ENCODE results near the gene CHD9NB.
A peak's percentile ranks its signal among the peaks of the same experiment; 100 is the strongest.
"Not testable (repeated sequence)": the region's sequence is repeated elsewhere in the genome, so short reads cannot be mapped to it uniquely, and the experiment has no call there.

The CHD9NB gene

DNA sequence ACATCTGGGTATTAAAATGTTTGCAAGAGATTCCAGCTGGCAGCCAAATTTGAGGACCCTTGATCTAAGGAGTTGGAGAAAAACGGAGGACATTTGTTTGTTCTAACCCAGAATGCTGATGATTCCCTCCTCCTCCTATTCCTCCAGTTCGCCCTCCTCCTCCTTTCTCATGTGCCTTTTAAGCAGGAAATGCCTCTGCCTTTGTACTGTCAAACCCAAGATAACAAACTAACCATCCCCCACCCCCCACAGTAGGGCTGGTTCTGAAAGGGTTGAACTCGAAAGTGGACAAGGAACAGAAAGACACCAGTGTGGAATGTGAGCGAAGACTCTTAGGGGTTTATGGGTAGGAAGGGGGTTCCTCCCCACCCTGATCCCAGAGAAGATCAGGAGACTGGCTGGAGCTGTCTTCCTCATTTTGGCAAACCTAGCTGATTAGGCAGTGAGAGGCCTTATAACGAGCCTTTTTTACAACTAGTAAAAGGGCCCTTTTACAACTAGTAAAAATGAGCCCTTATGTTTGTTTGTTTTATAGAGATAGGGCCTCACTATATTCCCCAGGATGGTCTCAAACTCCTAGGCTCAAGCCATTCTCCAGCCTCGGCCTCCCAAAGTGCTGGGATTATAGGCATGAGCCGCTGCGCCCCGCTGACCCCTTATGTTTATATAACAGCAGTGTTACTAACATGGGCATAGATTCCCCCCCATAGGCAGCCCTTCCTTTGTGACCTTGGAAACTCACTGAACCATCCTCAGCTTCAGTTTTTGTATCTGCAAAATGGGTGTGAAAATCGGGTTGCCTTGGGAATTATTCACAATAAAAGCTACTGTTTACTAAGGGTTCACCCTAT is 3.1 kb upstream of the CHD9NB start:
- no peak for FAIRE-seq
- TF ChIP-seq CTCF (IDR thresholded peaks at IDR 0.05; ENCODE audit: insufficient read depth, missing control alignments) = no peak
- DNase-seq (ENCODE audit: insufficient read length, low spot score) = no peak

DNA sequence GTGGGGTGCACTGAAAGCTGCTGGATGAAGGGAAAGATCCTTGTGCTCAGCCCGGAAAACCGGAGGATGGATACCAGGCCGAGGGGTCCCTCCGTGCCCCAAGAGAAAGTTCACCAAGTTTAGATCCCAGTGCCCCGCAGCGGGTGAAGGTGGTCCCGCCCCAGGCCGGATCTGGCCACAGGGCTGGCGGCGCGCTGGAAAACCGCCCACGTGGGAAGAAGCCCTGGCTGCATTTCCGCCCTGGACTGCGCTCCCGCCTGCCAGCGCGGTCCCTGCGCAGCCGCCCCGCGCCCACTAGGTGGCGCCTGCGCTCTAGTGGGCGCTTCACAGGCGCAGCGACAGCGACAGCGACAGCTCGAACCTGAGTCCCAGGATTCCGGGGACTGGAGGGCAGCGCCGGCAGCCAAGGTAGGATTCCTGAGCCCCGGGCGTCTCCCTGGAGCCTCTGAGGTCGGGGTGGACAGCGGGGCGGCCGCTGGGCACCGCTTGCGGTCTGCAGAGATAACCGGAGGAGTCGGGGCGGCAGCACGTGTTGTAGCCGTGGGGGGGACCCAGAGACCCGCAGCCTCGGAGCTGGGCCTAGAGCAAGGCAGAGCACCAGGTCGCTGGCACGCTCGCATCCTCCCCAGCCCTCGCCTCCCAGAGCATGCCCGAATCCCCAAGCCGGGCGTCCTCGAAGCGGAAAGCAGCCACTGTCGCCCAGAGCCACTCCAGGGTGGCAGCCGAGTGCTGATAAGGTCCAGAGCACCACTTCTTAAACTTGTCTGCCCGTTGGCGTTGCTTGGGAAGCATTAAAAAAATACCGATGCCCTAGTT is 2.2 kb upstream of the CHD9NB start, which contains the start of gene CHD9:
Gene CHD9, plus strand, starts transcription at position 322 of the 816 bp plus-strand sequence. CDS start 101,099 bp downstream, outside the sequence.
- DNase-seq (ENCODE audit: insufficient read length, low spot score) (peak; percentile 49), FAIRE-seq (no peak)
- TF ChIP-seq CTCF (IDR thresholded peaks at IDR 0.05; ENCODE audit: insufficient read depth, missing control alignments) = peak; percentile 87

DNA sequence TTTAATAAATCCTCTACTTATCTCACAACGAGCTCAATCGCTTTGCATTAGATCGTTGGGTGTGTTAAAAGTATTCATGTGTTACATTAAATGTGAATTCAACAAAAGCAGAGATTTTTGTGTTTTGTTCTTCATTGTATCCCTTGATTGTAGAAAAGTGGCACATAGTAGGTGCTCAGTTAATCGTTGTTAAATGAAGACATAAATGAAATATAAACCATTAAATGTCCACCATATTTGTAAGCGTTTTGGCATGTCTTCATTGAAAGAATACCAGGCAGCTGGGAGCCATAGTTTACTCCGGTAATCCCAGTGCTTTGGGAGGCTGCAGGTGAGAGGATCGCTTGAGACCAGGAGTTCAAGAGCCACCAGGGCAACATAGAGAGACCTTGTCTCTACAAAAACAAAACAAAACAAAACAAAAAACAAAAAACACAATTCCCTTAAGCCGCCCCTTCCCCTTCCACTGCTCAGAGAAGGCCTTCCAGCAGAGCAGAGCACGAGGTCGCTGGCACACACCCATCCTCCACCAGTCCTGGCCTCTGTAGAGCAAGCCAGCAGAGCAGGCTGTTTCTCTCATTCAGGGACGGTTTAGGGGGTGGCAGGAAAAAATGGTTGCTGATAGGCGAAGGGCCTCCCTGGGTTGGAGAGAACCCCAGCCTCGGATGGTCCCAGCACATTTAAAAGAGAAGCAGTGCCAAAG is 1.4 kb upstream of the CHD9NB start:
- FAIRE-seq = no peak

GRCh38 chr16:53051255-53051654 is 1.4 kb downstream of the CHD9NB start:
- FAIRE-seq; DNase-seq (ENCODE audit: insufficient read length, low spot score): not testable (repeated sequence)

More for the DNA sequence above, 1.4 kb upstream of the CHD9NB start:
- DNase-seq (ENCODE audit: insufficient read length, low spot score) = no peak
- TF ChIP-seq CTCF (IDR thresholded peaks at IDR 0.05; ENCODE audit: insufficient read depth, missing control alignments) = no peak

GRCh38 chr16:53048139-53048915 is 4.4 kb downstream of the CHD9NB start:
- TF ChIP-seq CTCF (IDR thresholded peaks at IDR 0.05; ENCODE audit: insufficient read depth, missing control alignments) = no peak
- no peak for FAIRE-seq
- no peak for DNase-seq (ENCODE audit: insufficient read length, low spot score)

GRCh38 chr16:53047515-53047914 is 5.2 kb downstream of the CHD9NB start:
- DNase-seq (ENCODE audit: insufficient read length, low spot score); FAIRE-seq: not testable (repeated sequence)

DNA sequence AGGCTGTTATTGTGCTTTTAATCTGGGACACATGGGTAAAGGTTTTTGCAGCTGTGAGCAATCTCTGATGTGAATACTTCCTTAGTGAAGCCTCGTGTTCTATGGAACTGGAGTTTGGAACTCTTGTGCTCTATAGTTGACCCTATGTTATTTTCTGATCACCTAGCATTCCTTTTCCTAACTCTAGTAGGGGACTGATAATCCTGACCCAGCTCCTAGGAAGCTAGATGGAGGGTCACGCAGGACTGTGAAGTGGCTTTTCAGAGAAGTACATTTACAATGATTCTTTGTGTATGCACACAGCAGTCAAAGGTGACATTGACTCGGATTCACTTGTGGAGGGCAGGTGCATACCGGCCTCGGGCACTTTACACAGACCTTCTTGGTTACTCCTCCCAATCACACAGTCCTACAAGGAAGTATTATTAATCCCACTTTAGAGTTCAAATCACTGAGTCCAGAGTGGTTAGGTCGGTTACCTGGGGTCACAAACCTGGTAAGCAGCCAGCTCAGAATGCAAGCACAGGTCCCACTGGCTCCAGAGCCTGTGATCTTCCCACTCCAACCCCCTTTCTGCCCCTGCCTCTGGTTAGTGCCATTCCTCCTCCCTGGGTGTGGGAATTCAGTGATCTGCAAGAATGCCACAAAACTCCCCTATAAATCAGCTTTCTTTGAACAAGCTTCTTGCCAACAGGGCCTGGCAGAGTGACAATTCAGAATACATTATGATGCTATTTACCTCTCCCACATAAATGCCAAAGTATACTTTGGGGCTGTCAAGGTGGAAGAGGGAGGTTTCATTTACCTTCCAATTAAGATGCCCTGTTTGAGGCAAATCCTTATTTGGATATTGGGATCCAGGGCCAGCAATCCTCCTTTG is 7.1 kb downstream of the CHD9NB start:
- FAIRE-seq = no peak

More for the DNA sequence above, 7.1 kb downstream of the CHD9NB start:
- DNase-seq (ENCODE audit: insufficient read length, low spot score) = no peak
- TF ChIP-seq CTCF (IDR thresholded peaks at IDR 0.05; ENCODE audit: insufficient read depth, missing control alignments) = no peak

Measured in D721Med (cell line).